ENCODE measurements around the gene NGEF.

The NGEF gene

DNA sequence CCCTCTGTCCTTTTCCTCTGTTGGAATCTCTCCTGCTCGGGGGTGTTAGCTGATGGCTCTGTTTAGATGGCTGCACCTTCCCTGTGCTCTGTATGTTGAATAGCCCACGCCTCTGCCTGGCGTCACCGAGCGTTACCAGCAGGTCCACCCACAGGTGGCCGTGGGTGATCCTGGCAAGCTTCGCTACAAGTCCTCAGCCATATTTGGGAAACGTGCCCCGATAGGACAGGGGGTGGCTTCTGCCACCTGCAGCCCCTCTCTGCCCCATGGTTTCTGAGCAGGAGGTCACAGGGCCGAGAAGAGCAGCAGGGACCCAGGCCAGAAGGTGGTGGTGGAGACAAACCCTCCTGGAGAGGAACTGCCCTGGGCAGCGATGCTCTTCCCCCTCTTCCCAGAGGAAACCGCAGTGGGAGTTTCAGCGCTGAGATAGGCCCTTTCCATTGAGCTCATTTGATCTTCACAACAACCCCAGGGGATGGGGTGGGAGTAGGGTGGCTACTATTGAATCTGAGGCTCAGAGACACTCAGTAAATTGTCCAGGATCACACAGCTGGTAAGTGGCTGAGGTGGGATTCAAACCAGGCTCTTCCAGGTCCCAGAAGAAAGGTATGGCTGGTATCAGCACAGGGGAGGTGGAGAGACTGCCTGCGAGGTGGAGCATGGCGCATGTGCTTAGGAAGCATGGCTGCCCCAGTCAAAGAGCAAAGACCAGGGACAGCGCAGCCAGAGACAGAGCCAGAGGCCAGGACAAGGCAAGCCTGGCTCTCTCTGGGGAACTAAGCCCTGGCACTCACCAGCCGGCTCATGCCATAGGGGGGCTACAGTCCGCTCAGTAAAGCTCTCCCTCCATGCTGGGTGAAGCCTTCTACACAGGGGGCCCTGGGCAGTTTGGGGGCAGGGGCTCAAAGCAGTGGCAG, 15.0 kb downstream of the NGEF start:
- no peak for DNase-seq

- DNase-seq, result no peak
These were observed 18.6 kb downstream of the NGEF start for GRCh38 chr2:232994446-232994845.

DNA sequence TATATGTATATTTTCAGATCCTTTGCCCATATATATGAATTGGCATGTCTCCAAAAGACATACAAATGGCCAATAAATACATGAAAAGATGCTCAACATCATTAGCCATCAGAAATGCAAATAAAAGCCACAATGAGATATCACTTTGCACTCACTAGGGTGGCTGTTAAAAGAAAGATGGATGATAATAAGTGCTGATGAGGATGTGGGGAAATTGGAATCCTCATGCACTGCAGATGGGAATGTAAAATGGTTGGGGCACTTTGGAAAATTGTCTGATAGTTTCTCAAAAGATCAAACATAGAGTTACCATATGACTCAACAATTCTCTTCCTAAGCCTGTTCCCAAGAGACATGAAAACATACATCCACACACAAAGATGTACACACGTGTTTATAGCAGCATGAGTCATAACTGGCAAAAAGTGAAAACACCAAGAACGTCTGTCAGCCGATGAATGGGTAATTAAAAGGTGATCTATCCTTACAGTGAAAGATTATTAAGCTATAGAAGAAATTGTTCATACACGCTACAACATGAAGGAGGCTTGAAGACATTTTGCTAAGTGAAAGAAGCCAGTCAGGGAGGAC, 19.7 kb downstream of the NGEF start:
- no peak for DNase-seq

DNA sequence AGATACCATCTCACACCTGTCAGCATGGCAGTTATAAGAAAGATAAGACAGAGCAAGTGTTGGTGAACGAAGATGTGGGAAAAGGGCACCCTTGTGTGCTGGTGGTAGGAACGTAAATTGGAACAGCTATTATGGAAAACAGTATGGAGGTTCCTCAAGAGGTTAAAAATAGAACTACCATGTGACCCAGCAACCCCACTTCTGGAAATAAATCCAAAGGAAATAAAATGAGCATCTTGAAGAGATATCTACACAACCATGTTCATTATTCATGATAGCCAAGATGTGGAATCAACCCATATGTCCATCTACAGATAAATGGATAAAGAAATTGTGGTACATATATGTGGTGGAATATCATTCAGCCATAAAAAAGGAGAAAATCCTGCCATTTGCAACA, 26.9 kb downstream of the NGEF start:
- DNase-seq, result no peak

DNA sequence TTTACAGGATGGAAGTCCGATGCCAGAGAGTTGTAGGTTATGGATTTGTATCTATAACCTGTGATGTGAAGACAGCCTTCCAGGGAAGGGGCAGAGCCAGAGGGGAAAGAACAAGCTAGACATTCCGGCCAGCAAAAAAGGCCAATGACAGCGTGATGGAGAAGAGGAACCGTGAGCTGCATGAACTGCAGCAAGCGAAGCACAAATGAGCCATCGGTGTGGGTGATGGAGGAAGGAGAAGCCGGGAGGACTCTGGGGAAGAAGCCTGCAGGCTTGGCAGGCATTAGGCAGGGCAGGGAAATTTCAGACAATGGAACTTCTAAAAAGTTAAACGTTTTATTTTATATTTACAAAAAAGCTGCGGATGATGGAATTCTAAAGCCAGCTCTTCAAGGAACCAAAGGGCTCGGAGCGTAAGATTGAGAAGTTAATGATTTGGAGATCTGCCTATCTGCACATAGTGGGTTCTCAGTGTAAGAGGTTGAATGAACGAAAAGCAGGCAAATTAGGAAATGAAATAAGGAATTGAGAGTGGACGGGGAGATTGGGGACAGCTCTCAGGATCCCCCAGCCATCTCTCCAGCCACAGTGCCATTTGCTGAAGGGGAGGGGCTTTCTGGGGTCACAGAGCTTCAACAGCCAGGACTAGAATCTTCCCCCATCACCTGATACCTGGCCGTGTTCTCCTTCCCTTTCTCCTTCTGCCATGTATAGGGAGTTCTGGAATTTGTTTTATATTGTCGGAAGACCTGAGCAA, 28.4 kb downstream of the NGEF start:
- DNase-seq, result no peak

- no peak for DNase-seq
These were observed 29.4 kb downstream of the NGEF start for GRCh38 chr2:232983669-232984140.

DNA sequence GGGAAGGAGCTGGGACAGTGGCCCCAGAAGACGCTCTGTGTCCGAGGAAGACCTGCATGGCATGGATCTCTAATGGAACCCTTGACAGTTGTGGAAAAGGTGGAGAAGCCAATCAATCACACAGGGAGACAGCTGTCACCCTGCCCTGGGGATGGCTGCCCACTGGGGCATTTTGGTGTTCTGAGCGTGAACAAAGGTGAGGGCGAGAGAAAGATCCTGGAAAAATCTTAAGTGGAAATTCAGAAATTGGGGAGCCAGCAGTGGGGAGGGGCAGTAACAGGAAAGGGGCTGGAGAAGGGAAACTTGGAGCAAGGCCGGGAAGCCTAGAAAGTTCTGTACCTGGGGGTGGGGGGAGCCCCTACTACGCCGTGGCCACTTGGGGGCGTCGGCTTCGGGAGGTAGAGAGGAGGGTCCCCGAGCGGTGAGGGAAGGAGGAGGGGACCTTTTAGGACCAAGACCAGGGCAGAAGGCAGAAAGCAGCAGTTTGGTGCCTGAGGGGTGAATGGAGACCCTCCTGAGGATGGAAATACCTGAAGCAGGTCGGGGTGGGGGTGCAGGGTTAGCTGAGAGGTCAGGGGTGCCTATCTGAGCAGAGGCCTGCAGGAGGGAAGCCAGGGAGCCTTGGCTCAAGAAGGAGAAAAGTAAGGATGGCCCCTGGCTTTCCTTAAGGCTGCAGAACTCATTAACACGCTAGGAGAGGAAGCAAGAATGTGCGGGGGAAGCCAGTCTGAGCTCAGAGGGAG, 30.0 kb downstream of the NGEF start:
- DNase-seq, result no peak

- DNase-seq, result no peak
These were observed 31.2 kb downstream of the NGEF start for GRCh38 chr2:232981767-232982360.

DNA sequence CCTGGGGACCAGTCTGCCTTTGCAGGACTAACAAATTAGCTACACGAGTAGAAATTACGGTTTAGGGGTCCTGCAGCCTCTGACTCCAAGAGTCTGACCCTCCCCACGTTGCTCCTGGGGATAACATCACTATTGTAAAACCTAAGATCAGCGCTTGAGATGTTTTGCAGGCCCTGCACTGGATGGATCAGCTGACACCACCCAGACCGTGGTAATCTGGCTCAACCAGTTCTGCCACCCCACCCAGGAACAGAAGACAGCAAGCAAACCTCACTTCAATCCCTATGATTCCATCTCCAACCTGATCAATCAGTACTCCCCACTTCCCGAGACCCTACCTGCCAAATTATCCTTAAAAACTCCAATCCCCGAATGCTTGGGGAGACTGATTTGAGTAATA, 31.7 kb downstream of the NGEF start:
- DNase-seq, result no peak

DNA sequence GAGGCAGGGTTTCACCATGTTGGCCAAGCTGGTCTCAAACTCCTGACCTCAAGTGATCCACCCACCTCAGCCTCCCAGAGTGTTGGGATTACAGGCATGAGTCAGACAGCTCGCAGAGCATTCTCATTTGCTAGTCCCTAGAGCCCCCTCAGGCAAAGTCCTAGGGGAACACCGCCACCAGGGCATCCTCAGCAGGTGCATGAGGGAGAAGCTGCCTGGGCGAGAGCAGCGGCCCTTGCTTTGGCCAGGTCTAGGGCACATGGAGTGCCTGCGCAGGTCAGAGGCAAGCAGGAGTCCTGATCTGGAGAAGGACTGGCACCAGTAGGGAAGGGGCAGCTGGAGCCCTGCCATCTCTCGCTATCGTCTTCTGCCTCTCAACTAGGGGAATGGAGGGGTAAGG, 32.4 kb downstream of the NGEF start:
- DNase-seq, result no peak

- DNase-seq, result no peak
These were observed 33.1 kb downstream of the NGEF start for GRCh38 chr2:232979871-232980461.

GRCh38 chr2:232977438-232977971, 35.6 kb downstream of the NGEF start:
- DNase-seq, result no peak

DNA sequence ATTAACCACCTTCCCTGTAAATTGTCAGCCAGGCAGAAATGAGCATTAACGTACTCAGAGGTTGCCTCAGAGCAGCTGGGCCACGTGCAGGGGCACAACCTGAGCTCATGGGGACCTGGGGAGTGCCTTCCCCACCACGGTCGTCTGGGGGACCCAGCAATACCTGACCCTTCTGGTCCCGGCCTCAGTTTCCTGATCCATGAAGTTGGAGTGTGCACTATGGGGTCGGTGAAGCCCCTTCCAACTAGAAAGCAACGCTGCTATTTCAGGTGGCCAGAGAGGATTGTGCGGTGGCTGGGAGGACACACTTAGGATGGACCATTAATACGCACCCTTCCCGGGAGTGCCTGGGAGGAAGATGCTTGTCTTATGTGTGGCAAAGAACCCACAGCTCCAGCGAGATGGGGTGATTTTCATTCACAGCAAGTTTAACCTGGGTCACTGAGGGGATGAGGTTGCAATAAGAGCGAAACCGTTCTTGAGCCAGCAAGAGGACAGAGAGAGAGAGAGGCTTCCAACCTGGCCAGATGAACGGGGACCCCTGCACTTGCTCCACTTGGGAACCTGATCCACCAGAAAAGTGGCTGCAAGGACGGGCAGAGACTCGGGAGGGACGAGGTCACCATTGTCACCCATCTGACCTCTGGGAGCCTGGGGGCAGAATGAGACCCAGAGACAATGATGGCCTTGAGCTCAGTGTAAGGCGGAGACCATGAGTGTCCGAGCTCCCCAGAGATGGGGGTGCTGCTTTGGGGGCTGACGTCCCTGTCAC, 36.2 kb downstream of the NGEF start:
- DNase-seq, result no peak

DNA sequence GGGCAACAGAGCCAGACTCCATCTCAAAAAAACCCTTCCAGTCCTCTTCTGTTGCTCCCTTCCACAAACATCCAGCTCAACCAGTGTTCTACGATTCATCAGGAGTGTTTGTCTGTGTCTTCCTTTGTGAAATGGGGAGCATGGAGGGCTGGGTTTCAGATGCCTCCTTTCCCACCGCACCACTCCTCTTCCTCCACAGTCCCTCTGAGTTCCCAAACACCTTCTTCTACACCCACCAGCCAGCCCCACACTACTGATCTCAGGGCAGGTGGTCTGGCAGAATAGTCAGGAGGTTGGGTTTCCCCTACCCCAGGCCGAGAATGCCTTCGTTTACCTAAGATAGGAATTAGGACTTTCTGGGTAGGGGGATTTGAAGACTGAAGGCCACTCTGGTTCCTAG, 36.9 kb downstream of the NGEF start:
- DNase-seq, result no peak

DNA sequence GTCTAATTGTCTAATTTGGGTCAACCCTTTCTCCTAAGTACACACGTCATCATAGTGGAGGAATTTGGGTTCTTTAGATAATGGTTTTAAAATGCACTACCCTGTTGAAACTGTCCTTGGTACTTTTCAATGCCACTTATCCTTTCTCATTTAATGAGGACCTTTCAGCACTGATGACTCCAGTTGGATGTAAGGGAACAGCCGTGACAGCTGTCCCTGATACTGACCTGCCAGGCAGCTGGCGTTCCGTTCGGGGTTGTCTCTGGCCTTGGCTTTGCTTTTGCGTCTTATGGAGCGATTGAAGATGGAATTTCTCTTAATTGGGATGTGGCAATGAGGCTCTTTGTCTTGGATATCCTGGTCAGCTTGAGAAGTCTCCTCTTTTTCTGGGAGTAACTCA, 38.7 kb downstream of the NGEF start:
- DNase-seq, result no peak

GRCh38 chr2:232973796-232974195, 39.3 kb downstream of the NGEF start:
- no peak for DNase-seq

DNA sequence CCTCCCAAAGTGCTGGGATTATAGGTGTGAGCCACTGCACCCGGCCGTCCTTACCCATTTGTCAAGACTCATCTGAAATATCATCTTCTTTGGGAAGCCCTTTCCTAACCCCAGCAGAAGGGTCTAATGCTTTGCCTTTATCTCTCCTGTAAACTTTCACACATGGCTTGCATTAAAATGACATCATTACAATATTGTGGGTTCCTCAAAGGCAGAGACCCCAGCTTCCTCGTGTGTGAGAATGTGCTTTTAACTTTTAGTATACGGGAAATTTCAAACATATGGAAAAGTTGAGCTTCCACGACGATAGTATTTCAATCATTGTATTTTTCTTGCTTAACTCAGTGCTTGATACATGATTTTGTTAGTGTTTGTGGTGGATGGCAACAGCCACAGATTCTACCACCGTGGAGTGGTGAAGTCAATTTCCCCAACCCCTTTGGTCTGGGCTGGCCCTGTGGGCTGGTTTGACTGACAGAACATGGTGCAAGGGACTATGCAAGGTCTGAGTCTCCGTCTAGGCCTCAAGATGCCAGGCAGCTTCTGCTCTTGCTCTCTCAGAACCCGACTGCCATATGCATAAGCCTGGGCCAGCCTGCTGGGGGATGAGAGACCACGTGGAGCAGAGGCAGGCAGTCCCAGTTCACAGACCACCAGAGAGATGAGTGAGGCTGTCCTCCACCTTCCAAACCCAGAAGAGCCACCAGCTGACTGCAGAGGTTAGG, 39.9 kb downstream of the NGEF start:
- no peak for DNase-seq

- DNase-seq, result no peak
These were observed 41.3 kb downstream of the NGEF start for GRCh38 chr2:232971744-232972143.

DNA sequence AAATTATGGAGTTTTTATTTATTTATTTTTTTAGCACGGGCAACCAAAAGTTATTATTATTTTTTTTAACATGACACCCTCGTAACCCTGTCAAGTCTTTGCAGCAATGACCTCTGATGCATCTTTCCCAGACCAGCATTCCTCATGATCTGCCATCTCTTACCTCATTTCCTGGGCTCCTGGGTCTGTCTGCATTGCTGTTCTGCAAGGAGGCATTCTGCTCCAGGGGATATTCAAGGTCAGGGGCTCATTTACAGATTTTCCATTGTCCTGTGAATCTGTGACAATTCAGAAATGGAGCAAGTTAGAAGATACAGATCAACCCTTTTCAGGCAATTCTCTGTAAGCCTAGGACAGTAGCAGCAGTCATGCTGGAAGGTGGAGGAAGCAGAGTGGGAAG, 43.0 kb downstream of the NGEF start:
- DNase-seq, result no peak

DNA sequence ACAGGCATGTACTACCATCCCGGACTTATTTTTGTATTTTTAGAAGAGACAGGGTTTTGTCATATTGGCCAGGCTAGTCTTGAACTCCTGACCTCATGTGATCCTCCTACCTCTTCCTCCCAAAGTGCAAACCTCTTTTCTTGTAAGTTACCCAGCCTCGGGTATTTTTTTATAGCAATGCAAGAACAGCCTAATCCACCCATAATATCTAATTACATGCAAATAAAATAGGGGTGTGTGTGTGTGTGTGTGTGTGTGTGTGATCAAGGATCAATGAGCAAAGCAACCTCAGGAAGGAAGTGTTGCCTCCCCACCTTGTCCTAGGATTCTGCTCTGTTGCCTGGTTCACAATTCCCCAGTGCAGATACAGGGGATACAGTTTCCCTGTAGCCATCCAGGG, 45.6 kb downstream of the NGEF start:
- DNase-seq, result no peak

All from central memory CD4-positive, alpha-beta T cell (primary cell).